ENCODE measurements around the gene DISC1. TPM values are rescaled to one million over a fixed set of nuclear protein-coding genes. Genes with fewer than 3 reads are reported as not detected.
A peak's percentile ranks its signal among the peaks of the same experiment; 100 is the strongest.

The DISC1 gene
- total and polyA plus RNA-seq, 7 donors = 1.2 to 14.1 (median 5.8) TPM

DNA sequence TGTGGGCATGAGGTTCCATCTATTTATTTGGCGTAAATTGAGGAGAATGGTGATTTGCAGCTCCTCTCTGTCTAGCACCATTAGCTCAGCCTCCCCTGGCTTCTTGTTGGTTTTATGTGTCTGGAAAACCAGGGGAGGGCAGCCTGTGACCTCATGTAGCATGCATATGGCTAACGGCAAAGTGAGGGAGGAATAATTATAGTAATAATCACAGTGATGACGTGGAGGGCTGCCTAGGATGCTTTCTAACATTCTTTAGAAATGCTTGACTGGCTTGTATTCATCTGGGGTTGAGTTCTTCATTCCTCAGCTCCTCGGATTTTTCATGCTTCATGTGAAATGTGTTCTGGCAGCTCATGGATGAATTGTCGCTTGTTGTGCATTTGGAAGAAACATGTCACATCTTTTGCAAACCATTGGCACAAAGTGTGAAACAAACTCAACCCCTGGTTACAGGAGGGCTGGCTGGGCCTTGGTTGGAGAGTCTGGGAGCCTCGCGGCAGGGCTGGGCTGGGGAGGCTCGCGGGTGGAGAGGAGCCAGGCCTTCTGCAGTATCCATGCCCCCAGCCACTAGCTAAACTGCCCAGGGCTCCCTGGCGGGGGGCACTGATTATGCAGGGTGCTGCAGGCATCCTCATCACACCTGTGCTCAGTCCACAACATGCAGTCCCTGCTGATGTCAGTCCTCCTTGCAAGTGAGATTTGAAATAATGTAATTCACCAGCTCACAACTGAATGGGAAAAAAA lies 149.6 kb downstream of the DISC1 start:
- Histone ChIP-seq H3K4me1 (peaks cover 0 to 15% (median 5%) of the 10 kb centered on the region in 4 donors), H3K9me3 (no peaks in the 10 kb centered on the region), H3K27me3 (no peaks in the 10 kb centered on the region), H3K27ac (peak overlapping the region in 1 of 4 donors; percentile 10), H3K4me3 (no peak overlapping the region), H3K36me3 (no peaks in the 10 kb centered on the region)
- WGBS, 2 donors = 87 to 94% methylated on average over 10 of the region's 10 CpGs
- intact Hi-C loops (cut with DNase I) = no loop called here
- DNase-seq = no peak
- TF ChIP-seq, protein P1, sequence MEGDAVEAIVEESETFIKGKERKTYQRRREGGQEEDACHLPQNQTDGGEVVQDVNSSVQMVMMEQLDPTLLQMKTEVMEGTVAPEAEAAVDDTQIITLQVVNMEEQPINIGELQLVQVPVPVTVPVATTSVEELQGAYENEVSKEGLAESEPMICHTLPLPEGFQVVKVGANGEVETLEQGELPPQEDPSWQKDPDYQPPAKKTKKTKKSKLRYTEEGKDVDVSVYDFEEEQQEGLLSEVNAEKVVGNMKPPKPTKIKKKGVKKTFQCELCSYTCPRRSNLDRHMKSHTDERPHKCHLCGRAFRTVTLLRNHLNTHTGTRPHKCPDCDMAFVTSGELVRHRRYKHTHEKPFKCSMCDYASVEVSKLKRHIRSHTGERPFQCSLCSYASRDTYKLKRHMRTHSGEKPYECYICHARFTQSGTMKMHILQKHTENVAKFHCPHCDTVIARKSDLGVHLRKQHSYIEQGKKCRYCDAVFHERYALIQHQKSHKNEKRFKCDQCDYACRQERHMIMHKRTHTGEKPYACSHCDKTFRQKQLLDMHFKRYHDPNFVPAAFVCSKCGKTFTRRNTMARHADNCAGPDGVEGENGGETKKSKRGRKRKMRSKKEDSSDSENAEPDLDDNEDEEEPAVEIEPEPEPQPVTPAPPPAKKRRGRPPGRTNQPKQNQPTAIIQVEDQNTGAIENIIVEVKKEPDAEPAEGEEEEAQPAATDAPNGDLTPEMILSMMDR (IDR thresholded peaks at IDR 0.05) = no peak
- TF ChIP-seq POLR2AphosphoS5 (IDR thresholded peaks at IDR 0.05) (peak in 1 of 4 donors; percentile 10), EP300 (IDR thresholded peaks at IDR 0.05) (peak in 1 of 4 donors; percentile 21)

DNA sequence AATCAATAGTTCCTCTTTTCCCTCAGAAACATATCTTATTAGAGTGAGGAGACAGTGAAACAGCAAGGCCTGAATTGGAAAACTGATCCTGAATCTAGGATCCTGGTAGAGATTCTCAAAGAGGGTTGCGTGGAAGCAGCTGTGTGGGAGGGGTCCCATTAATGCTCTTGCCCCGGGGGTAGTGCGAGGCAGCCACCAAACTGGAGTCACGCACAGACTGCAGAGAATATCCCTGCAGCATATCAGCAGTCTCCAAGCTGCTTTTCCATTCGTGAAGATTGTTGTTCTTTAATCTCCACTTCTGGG lies 150.1 kb downstream of the DISC1 start:
- no peak for DNase-seq
- TF ChIP-seq, protein P1 (IDR thresholded peaks at IDR 0.05) = no peak
- no peak for TF ChIP-seq EP300 (IDR thresholded peaks at IDR 0.05)
- no peak for TF ChIP-seq POLR2A (IDR thresholded peaks at IDR 0.05)
- TF ChIP-seq POLR2AphosphoS5 (IDR thresholded peaks at IDR 0.05) = no peak
- 83 to 88% methylated on average over 5 of the region's 5 CpGs for WGBS, 2 donors
- no peak overlapping the region for H3K4me3 ChIP-seq
- no peaks in the 10 kb centered on the region for H3K36me3 ChIP-seq
- H3K4me1 ChIP-seq = peaks cover 0 to 15% (median 5%) of the 10 kb centered on the region in 4 donors
- H3K9me3 ChIP-seq = no peaks in the 10 kb centered on the region
- H3K27ac ChIP-seq = peak overlapping the region in 1 of 4 donors; percentile 10
- no peaks in the 10 kb centered on the region for H3K27me3 ChIP-seq
- intact Hi-C loops (cut with DNase I) = no loop called here

DNA sequence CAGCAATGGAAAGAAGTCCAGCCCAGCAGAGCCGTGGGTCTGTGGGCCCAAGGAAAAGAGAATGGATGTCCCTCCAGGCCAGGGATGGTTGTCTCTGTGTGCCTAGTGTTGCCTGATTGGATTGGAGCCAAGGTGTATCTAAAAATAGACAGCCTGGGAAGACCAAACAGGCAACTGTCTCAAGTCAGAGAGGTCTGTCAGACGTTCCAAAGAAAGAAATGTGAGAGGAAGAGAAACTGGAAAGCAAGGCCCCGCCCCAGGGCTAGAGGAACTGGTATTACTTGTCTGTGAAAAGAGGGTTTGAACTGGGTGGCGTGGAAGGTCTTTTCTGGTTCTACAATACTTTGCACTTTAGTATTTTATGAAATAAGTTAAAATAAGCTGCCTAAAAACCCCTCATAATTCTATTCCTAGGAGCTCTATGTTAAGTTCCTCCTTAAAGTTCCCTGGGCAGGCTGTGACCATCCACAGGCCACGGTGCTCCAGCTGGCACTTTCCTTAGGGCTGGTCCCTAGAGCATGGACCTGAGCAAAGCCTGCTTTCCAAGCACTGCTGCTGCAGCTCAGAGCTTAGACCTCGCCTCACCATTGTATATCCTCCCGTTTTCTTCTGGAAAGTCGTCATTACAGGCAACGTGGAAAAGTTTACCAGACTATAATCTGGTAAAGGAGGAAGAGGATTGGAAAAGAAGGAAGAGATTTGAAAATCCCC lies 151.6 kb downstream of the DISC1 start:
- TF ChIP-seq, protein P1 (IDR thresholded peaks at IDR 0.05) = no peak
- no peak for TF ChIP-seq EP300 (IDR thresholded peaks at IDR 0.05)
- no peak for TF ChIP-seq POLR2A (IDR thresholded peaks at IDR 0.05)
- TF ChIP-seq POLR2AphosphoS5 (IDR thresholded peaks at IDR 0.05) = no peak
- no peak for DNase-seq
- intact Hi-C loops (cut with DNase I) = no loop called here
- peaks cover 0 to 15% (median 5%) of the 10 kb centered on the region in 4 donors for H3K4me1 ChIP-seq
- H3K4me3 ChIP-seq = no peak overlapping the region
- H3K27ac ChIP-seq = peak overlapping the region in 3 of 4 donors; percentile 2 to 32 (median 7)
- H3K27me3 ChIP-seq = no peaks in the 10 kb centered on the region
- WGBS, 2 donors = 53 to 66% methylated on average over 9 of the region's 9 CpGs
- no peaks in the 10 kb centered on the region for H3K36me3 ChIP-seq
- no peaks in the 10 kb centered on the region for H3K9me3 ChIP-seq

DNA sequence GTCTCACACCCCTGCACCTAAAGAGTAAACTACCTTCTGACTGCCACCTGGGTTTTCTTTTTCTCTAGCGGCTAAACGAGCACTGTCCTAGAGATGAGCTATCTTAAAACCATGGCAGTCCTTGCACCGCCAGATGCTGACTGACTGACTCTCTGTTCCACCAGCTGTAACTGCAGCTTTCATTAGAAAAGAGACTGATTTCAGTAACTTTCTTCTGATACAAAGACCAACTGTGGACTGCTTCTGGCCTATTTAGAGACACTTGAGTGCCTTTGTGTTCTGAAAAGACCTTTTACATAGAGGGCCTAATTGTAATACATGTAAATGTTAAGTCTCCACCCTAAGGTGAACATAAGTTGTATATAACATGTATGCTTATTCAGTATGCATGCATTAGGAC lies 152.5 kb downstream of the DISC1 start:
- no peaks in the 10 kb centered on the region for H3K27me3 ChIP-seq
- no peaks in the 10 kb centered on the region for H3K36me3 ChIP-seq
- peaks cover 0 to 15% (median 5%) of the 10 kb centered on the region in 4 donors for H3K4me1 ChIP-seq
- 95% methylated on average over 3 of the region's 3 CpGs for WGBS, 2 donors
- intact Hi-C loops (cut with DNase I) = no loop called here
- no peak for TF ChIP-seq POLR2AphosphoS5 (IDR thresholded peaks at IDR 0.05)
- TF ChIP-seq, protein P1 (IDR thresholded peaks at IDR 0.05) = no peak
- no peak for TF ChIP-seq POLR2A (IDR thresholded peaks at IDR 0.05)
- TF ChIP-seq EP300 (IDR thresholded peaks at IDR 0.05) = no peak
- no peak overlapping the region for H3K27ac ChIP-seq
- no peak overlapping the region for H3K4me3 ChIP-seq
- no peaks in the 10 kb centered on the region for H3K9me3 ChIP-seq
- DNase-seq = no peak
